ENCODE results near the gene SELPLG.

Gene SELPLG, protein sequence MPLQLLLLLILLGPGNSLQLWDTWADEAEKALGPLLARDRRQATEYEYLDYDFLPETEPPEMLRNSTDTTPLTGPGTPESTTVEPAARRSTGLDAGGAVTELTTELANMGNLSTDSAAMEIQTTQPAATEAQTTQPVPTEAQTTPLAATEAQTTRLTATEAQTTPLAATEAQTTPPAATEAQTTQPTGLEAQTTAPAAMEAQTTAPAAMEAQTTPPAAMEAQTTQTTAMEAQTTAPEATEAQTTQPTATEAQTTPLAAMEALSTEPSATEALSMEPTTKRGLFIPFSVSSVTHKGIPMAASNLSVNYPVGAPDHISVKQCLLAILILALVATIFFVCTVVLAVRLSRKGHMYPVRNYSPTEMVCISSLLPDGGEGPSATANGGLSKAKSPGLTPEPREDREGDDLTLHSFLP

DNA sequence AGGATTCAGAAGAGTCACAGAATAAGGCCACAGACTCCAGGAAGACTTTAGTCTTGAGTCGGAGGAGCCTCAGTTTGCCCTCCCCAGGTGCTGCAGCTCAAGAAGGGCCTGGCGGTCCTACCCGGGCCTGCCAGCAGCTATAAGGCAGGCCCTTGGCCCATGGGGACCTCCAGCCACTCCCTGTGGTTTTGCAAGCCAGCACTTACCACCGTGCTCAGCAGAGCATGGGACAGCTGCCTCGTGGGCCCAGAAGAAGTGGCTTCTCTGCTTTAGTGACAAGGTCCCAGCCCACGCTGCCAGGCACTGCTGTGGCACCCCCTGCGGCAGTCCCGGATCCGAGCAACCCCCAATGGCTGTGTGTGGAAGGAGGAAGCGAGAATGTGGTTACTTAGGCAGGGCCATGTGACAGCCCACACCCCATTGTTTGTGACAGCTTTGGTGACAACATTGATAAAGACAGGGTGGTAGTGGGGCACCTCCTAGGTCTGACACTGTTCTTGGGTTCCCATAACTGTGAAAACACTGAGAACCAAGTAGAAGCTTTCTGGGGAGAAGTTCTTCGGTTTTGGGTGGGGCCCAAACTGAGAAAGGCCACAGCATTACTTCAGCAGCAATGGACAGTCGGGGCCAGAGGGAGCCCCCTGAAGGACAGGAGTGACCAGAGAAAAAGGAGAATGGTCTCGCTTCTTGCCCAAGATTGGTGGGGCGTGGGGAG is at the start of gene SELPLG:
SELPLG (minus strand) TSS at position 361 of the 715 bp plus-strand sequence. CDS start 9,587 bp downstream, outside the sequence.
- Histone ChIP-seq H3K27ac (ENCODE audit: low read depth in 2 of 2, low read length in 2 of 2) (peak within 1 kb of the TSS; percentile 78 to 85), H3K4me3 (ENCODE audit: low read length in 2 of 2) (peak within 1 kb of the TSS; percentile 52 to 66), H3K9ac (ENCODE audit: low read depth in 1 of 2, low read length in 2 of 2) (peak within 1 kb of the TSS; percentile 44 to 46)

DNA sequence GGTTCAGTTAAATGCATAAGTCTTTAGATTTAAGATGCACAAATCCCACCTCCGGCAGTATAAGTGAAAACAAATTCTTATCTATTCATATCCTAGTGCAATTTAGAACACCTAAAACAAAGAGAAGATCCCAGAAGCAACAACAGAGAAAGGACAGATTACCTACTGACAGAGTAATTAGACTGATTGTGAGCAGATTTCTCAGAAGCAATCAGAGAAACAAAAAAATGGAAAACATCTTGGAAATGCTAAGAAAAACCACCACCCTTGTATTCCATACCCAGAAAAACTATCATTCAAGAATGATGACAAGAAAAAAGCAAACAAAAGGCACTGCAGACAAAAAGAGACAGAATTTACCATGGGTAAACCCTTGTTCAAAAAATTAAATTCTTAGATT is 47.6 kb upstream of the SELPLG start:
- Histone ChIP-seq H3K9me3 (ENCODE audit: control insufficient read depth in 2 of 2, low read length in 2 of 2) (no peaks in the 10 kb centered on the region), H3K27ac (ENCODE audit: low read depth in 2 of 2, low read length in 2 of 2) (no peak overlapping the region)

More for the DNA sequence above, at the start of gene SELPLG:
- Histone ChIP-seq H3K36me3 (ENCODE audit: control insufficient read depth in 2 of 2, insufficient read depth in 2 of 2, low read length in 2 of 2) (no peaks in the 10 kb centered on the region), H3K27me3 (ENCODE audit: control insufficient read depth in 2 of 2, insufficient read depth in 2 of 2, low read length in 2 of 2) (no peaks in the 10 kb centered on the region), H3K4me1 (ENCODE audit: control insufficient read depth in 2 of 2, insufficient read depth in 2 of 2, low read length in 2 of 2) (peaks cover 21 to 29% of the 10 kb centered on the region in 2 donors), H3K9me3 (ENCODE audit: control insufficient read depth in 2 of 2, low read length in 2 of 2) (no peaks in the 10 kb centered on the region)

DNA sequence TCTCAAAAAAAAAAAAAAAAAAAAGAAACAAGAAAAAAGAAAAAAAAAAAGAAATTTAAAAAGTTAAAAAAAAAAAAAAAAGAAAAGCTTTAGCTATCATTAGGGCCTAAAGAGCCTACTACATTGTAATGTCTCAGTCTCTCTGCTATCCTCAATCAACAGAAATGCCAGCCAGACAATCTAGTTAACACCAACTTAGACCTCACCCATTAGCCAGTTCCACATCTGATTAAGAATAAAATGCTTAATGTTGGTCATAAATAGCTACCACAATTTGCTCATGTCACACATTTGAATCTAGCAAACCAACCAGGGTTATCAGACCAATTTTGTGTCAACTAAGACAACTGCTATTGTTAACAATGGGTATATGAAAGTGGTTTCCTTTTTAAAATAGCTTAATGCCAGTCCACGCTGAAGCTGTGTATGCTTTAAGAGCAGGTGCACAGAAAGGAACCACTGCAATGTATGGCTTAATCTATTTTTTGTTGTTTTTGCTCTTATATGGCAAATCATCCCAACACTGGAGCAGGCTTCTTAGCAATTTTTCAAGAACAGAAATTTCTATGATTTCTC is 45.5 kb upstream of the SELPLG start:
- Histone ChIP-seq H3K27ac (ENCODE audit: low read depth in 2 of 2, low read length in 2 of 2) (no peak overlapping the region), H3K4me3 (ENCODE audit: low read length in 2 of 2) (no peak overlapping the region), H3K36me3 (ENCODE audit: control insufficient read depth in 2 of 2, insufficient read depth in 2 of 2, low read length in 2 of 2) (peaks cover 9 to 23% of the 10 kb centered on the region in 2 donors), H3K9me3 (ENCODE audit: control insufficient read depth in 2 of 2, low read length in 2 of 2) (no peaks in the 10 kb centered on the region), H3K9ac (ENCODE audit: low read depth in 1 of 2, low read length in 2 of 2) (no peak overlapping the region), H3K4me1 (ENCODE audit: control insufficient read depth in 2 of 2, insufficient read depth in 2 of 2, low read length in 2 of 2) (no peaks in the 10 kb centered on the region), H3K27me3 (ENCODE audit: control insufficient read depth in 2 of 2, insufficient read depth in 2 of 2, low read length in 2 of 2) (no peaks in the 10 kb centered on the region)

More for the DNA sequence above, 47.6 kb upstream of the SELPLG start:
- Histone ChIP-seq H3K9ac (ENCODE audit: low read depth in 1 of 2, low read length in 2 of 2) (no peak overlapping the region), H3K4me3 (ENCODE audit: low read length in 2 of 2) (no peak overlapping the region), H3K36me3 (ENCODE audit: control insufficient read depth in 2 of 2, insufficient read depth in 2 of 2, low read length in 2 of 2) (peaks cover 6 to 14% of the 10 kb centered on the region in 2 donors), H3K27me3 (ENCODE audit: control insufficient read depth in 2 of 2, insufficient read depth in 2 of 2, low read length in 2 of 2) (no peaks in the 10 kb centered on the region), H3K4me1 (ENCODE audit: control insufficient read depth in 2 of 2, insufficient read depth in 2 of 2, low read length in 2 of 2) (no peaks in the 10 kb centered on the region)

DNA sequence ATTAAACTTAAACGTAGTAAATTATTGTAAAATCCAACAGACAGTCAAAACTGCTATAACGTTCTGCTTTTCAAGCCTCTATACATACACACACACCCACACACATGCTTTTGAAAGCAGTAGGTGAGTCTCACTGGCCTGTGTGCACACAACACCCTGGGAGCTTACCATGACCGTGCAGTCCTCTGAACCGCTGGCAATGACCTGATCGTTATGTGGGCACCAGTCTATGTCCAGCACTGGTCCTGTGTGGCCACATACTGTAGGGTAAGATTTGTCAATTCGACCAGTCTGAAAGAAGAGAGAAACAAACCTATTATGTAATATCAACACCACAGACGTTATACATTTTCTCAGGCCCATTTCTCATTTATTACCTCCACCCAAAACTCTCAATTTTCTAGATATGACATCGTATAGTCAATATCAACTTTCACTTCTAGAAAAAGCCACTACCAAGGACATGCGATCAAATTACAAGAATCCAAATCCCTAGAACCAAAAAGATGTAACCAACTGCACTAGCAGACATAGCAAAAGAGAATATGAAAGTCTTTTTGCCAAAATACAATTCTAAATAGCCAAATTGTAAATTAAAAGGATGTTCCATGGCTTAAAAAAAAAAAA is 44.5 kb upstream of the SELPLG start:
- Histone ChIP-seq H3K27me3 (ENCODE audit: control insufficient read depth in 2 of 2, insufficient read depth in 2 of 2, low read length in 2 of 2) (no peaks in the 10 kb centered on the region), H3K36me3 (ENCODE audit: control insufficient read depth in 2 of 2, insufficient read depth in 2 of 2, low read length in 2 of 2) (peaks cover 9 to 26% of the 10 kb centered on the region in 2 donors), H3K4me1 (ENCODE audit: control insufficient read depth in 2 of 2, insufficient read depth in 2 of 2, low read length in 2 of 2) (no peaks in the 10 kb centered on the region), H3K9me3 (ENCODE audit: control insufficient read depth in 2 of 2, low read length in 2 of 2) (no peaks in the 10 kb centered on the region), H3K27ac (ENCODE audit: low read depth in 2 of 2, low read length in 2 of 2) (no peak overlapping the region), H3K9ac (ENCODE audit: low read depth in 1 of 2, low read length in 2 of 2) (no peak overlapping the region), H3K4me3 (ENCODE audit: low read length in 2 of 2) (no peak overlapping the region)

DNA sequence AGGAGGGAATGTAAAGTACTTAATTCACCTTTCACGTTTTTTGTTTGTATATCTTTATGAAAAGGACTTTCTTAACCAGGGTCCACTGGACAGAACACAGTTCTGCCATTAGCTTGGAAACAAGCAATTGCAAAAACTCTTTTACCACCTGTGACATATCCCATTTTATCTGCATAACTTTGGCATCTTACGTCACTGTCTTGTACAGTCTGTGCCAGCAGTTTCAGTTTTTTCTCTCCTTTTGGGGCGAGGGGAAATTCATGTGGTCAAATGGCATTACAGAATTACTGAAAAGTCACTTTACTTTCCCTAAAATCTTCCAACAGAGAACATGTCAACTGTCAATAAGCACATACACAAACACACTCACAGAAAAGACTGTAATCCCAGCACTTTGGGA is 43.7 kb upstream of the SELPLG start:
- peaks cover 9 to 29% of the 10 kb centered on the region in 2 donors for H3K36me3 ChIP-seq (ENCODE audit: control insufficient read depth in 2 of 2, insufficient read depth in 2 of 2, low read length in 2 of 2)
- no peak overlapping the region for H3K9ac ChIP-seq (ENCODE audit: low read depth in 1 of 2, low read length in 2 of 2)
- no peaks in the 10 kb centered on the region for H3K27me3 ChIP-seq (ENCODE audit: control insufficient read depth in 2 of 2, insufficient read depth in 2 of 2, low read length in 2 of 2)
- H3K9me3 ChIP-seq (ENCODE audit: control insufficient read depth in 2 of 2, low read length in 2 of 2) = no peaks in the 10 kb centered on the region
- no peaks in the 10 kb centered on the region for H3K4me1 ChIP-seq (ENCODE audit: control insufficient read depth in 2 of 2, insufficient read depth in 2 of 2, low read length in 2 of 2)
- H3K4me3 ChIP-seq (ENCODE audit: low read length in 2 of 2) = no peak overlapping the region
- H3K27ac ChIP-seq (ENCODE audit: low read depth in 2 of 2, low read length in 2 of 2) = no peak overlapping the region

DNA sequence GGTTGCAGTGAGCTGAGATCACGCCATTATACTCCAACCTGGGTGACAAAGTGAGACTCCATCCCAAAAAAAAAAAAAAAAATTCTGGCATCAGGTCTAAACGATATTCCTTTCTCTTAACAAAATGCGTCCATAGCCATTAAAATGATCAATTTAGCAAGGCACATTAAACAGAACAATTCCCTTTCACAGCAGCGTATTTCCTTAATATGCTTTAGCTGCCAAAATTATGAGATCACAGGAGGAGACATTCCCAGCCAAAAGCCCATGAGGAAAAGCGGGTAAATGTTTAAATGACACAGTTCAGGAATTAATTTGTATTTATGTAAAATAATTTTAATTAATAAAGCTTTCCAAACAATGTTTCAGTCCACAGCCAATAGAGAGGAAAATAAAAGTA is 43.0 kb upstream of the SELPLG start:
- H3K27ac ChIP-seq (ENCODE audit: low read depth in 2 of 2, low read length in 2 of 2) = no peak overlapping the region
- H3K9me3 ChIP-seq (ENCODE audit: control insufficient read depth in 2 of 2, low read length in 2 of 2) = no peaks in the 10 kb centered on the region
- H3K9ac ChIP-seq (ENCODE audit: low read depth in 1 of 2, low read length in 2 of 2) = no peak overlapping the region
- H3K27me3 ChIP-seq (ENCODE audit: control insufficient read depth in 2 of 2, insufficient read depth in 2 of 2, low read length in 2 of 2) = no peaks in the 10 kb centered on the region
- H3K4me3 ChIP-seq (ENCODE audit: low read length in 2 of 2) = no peak overlapping the region
- peaks cover 9 to 30% of the 10 kb centered on the region in 2 donors for H3K36me3 ChIP-seq (ENCODE audit: control insufficient read depth in 2 of 2, insufficient read depth in 2 of 2, low read length in 2 of 2)
- H3K4me1 ChIP-seq (ENCODE audit: control insufficient read depth in 2 of 2, insufficient read depth in 2 of 2, low read length in 2 of 2) = no peaks in the 10 kb centered on the region

DNA sequence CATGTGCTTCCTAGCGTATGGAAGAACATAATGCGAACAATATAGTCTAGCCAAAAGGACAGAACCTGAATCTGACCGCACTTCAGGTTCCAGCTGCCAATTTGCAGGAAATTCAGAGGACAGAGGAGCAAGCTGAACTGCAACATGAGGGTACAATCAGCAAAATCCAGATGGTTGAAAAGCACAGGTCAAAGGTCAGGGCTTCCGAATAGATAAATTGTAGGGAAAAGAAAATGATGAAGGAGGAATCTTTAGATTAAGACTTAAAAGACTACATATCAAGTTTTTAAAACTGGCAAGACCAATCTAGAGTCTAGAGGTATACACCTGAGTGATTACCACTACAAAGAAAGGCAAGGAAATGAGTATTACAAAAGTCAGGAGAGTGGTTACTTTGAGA is 42.1 kb upstream of the SELPLG start:
- Histone ChIP-seq H3K9ac (ENCODE audit: low read depth in 1 of 2, low read length in 2 of 2) (no peak overlapping the region), H3K27me3 (ENCODE audit: control insufficient read depth in 2 of 2, insufficient read depth in 2 of 2, low read length in 2 of 2) (no peaks in the 10 kb centered on the region), H3K36me3 (ENCODE audit: control insufficient read depth in 2 of 2, insufficient read depth in 2 of 2, low read length in 2 of 2) (peaks cover 9 to 30% of the 10 kb centered on the region in 2 donors), H3K4me1 (ENCODE audit: control insufficient read depth in 2 of 2, insufficient read depth in 2 of 2, low read length in 2 of 2) (no peaks in the 10 kb centered on the region), H3K27ac (ENCODE audit: low read depth in 2 of 2, low read length in 2 of 2) (no peak overlapping the region), H3K4me3 (ENCODE audit: low read length in 2 of 2) (no peak overlapping the region), H3K9me3 (ENCODE audit: control insufficient read depth in 2 of 2, low read length in 2 of 2) (no peaks in the 10 kb centered on the region)

DNA sequence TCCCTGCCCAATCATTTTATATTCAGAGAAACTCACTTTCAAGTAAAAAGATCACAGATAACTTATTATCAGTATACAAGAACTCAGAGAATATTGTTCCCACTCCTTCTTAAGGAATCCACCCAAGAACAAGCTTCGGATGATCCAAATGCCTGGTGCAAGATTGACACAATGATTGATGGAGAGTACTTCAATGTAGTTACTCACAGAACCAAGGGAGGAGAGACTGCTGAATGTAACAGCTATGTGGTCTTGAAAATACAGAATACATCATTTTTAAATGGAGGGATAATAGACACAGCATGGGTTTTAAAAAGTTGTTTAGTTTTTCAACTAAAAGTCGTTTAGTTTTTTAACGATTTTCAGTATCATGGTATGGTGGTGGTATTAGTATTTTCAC is 38.4 kb upstream of the SELPLG start:
- Histone ChIP-seq H3K4me1 (ENCODE audit: control insufficient read depth in 2 of 2, insufficient read depth in 2 of 2, low read length in 2 of 2) (peaks cover 0 to 5% of the 10 kb centered on the region in 2 donors), H3K4me3 (ENCODE audit: low read length in 2 of 2) (no peak overlapping the region), H3K9ac (ENCODE audit: low read depth in 1 of 2, low read length in 2 of 2) (no peak overlapping the region), H3K27ac (ENCODE audit: low read depth in 2 of 2, low read length in 2 of 2) (no peak overlapping the region), H3K36me3 (ENCODE audit: control insufficient read depth in 2 of 2, insufficient read depth in 2 of 2, low read length in 2 of 2) (peaks cover 5 to 21% of the 10 kb centered on the region in 2 donors), H3K9me3 (ENCODE audit: control insufficient read depth in 2 of 2, low read length in 2 of 2) (no peaks in the 10 kb centered on the region), H3K27me3 (ENCODE audit: control insufficient read depth in 2 of 2, insufficient read depth in 2 of 2, low read length in 2 of 2) (no peaks in the 10 kb centered on the region)

DNA sequence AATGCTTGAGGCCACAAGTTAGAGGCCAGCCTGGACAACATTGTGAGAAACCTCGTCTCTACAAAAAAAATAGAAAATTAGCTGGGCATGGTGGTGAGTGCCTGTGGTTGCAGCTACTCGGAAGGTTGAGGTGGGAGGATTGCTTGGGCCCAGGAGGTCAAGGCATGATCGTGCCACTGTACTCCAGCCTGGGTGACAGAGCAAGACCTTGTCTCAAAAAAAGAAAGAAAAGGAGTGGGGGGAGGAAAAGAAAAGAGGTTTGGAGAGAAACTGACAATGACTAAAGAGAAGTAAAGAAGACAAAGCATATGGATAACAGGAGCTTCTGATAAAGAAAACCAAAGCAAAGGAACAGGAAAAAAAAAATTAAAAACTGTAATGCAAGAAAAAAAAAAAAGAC is 37.4 kb upstream of the SELPLG start:
- no peak overlapping the region for H3K9ac ChIP-seq (ENCODE audit: low read depth in 1 of 2, low read length in 2 of 2)
- no peaks in the 10 kb centered on the region for H3K9me3 ChIP-seq (ENCODE audit: control insufficient read depth in 2 of 2, low read length in 2 of 2)

More for the DNA sequence above, 37.4 kb upstream of the SELPLG start:
- peaks cover 6 to 12% of the 10 kb centered on the region in 2 donors for H3K4me1 ChIP-seq (ENCODE audit: control insufficient read depth in 2 of 2, insufficient read depth in 2 of 2, low read length in 2 of 2)
- peaks cover 4 to 15% of the 10 kb centered on the region in 2 donors for H3K36me3 ChIP-seq (ENCODE audit: control insufficient read depth in 2 of 2, insufficient read depth in 2 of 2, low read length in 2 of 2)
- H3K27ac ChIP-seq (ENCODE audit: low read depth in 2 of 2, low read length in 2 of 2) = no peak overlapping the region
- no peaks in the 10 kb centered on the region for H3K27me3 ChIP-seq (ENCODE audit: control insufficient read depth in 2 of 2, insufficient read depth in 2 of 2, low read length in 2 of 2)
- no peak overlapping the region for H3K4me3 ChIP-seq (ENCODE audit: low read length in 2 of 2)
